Measurements from ENCODE around the gene ADCK2.

GRCh38 chr7:140680886-140681285 is 8.1 kb downstream of the ADCK2 start:
- TF ChIP-seq CTCF (IDR thresholded peaks at IDR 0.05; ENCODE audit: low read length) (no peak), EZH2 (IDR thresholded peaks at IDR 0.05; ENCODE audit: borderline replicate concordance, low read length) (no peak)
